ENCODE data around the gene XIRP1.
A peak's percentile ranks its signal among the peaks of the same experiment; 100 is the strongest.

Gene XIRP1

GRCh38 chr3:39153977-39154279 lies 38.5 kb downstream of the XIRP1 start:
- peak overlapping the region in 4 of 5 donors; percentile 49 to 58 (median 50) for H3K4me3 ChIP-seq (ENCODE audit: low read depth in 1 of 5, low read length in 5 of 5)
- H3K9ac ChIP-seq (ENCODE audit: low read length in 5 of 5), result peak overlapping the region in 2 of 5 donors; percentile 7 to 43
- no peaks in the 10 kb centered on the region for H3K27me3 ChIP-seq (ENCODE audit: control insufficient read depth in 5 of 5, insufficient read depth in 4 of 5, low read length in 5 of 5)
- no peaks in the 10 kb centered on the region for H3K9me3 ChIP-seq (ENCODE audit: control insufficient read depth in 5 of 5, low read length in 5 of 5)
- no peaks in the 10 kb centered on the region for H3K36me3 ChIP-seq (ENCODE audit: control insufficient read depth in 5 of 5, insufficient read depth in 5 of 5, low read length in 5 of 5)
- H3K4me1 ChIP-seq (ENCODE audit: control insufficient read depth in 5 of 5, insufficient read depth in 5 of 5, low read length in 5 of 5), result peaks cover 15 to 46% (median 40%) of the 10 kb centered on the region in 5 donors
- H3K27ac ChIP-seq (ENCODE audit: low read depth, low read length), result peak overlapping the region; percentile 80

GRCh38 chr3:39150803-39151631 lies 41.4 kb downstream of the XIRP1 start:
- Histone ChIP-seq H3K27me3 (ENCODE audit: control insufficient read depth in 5 of 5, insufficient read depth in 4 of 5, low read length in 5 of 5) (no peaks in the 10 kb centered on the region), H3K36me3 (ENCODE audit: control insufficient read depth in 5 of 5, insufficient read depth in 5 of 5, low read length in 5 of 5) (peaks cover 0 to 8% (median 7%) of the 10 kb centered on the region in 5 donors), H3K4me1 (ENCODE audit: control insufficient read depth in 5 of 5, insufficient read depth in 5 of 5, low read length in 5 of 5) (peaks cover 30 to 72% (median 69%) of the 10 kb centered on the region in 5 donors), H3K9me3 (ENCODE audit: control insufficient read depth in 5 of 5, low read length in 5 of 5) (no peaks in the 10 kb centered on the region), H3K27ac (ENCODE audit: low read depth, low read length) (peak overlapping the region; percentile 96), H3K4me3 (ENCODE audit: low read depth in 1 of 5, low read length in 5 of 5) (peak overlapping the region; percentile 68 to 99 (median 85)), H3K9ac (ENCODE audit: low read length in 5 of 5) (peak overlapping the region; percentile 80 to 100 (median 91))

GRCh38 chr3:39150148-39150802 lies 42.1 kb downstream of the XIRP1 start:
- Histone ChIP-seq H3K4me3 (ENCODE audit: low read depth in 1 of 5, low read length in 5 of 5) (peak overlapping the region; percentile 68 to 99 (median 85)), H3K4me1 (ENCODE audit: control insufficient read depth in 5 of 5, insufficient read depth in 5 of 5, low read length in 5 of 5) (peaks cover 30 to 76% (median 72%) of the 10 kb centered on the region in 5 donors), H3K36me3 (ENCODE audit: control insufficient read depth in 5 of 5, insufficient read depth in 5 of 5, low read length in 5 of 5) (peaks cover 6 to 15% (median 14%) of the 10 kb centered on the region in 5 donors), H3K9me3 (ENCODE audit: control insufficient read depth in 5 of 5, low read length in 5 of 5) (no peaks in the 10 kb centered on the region), H3K27ac (ENCODE audit: low read depth, low read length) (peak overlapping the region; percentile 96), H3K9ac (ENCODE audit: low read length in 5 of 5) (peak overlapping the region; percentile 31 to 100 (median 88)), H3K27me3 (ENCODE audit: control insufficient read depth in 5 of 5, insufficient read depth in 4 of 5, low read length in 5 of 5) (no peaks in the 10 kb centered on the region)

GRCh38 chr3:39149498-39150147 lies 42.8 kb downstream of the XIRP1 start:
- H3K4me3 ChIP-seq (ENCODE audit: low read depth in 1 of 5, low read length in 5 of 5), result peak overlapping the region in 4 of 5 donors; percentile 68 to 99 (median 88)
- H3K9me3 ChIP-seq (ENCODE audit: control insufficient read depth in 5 of 5, low read length in 5 of 5), result no peaks in the 10 kb centered on the region
- no peaks in the 10 kb centered on the region for H3K27me3 ChIP-seq (ENCODE audit: control insufficient read depth in 5 of 5, insufficient read depth in 4 of 5, low read length in 5 of 5)
- H3K4me1 ChIP-seq (ENCODE audit: control insufficient read depth in 5 of 5, insufficient read depth in 5 of 5, low read length in 5 of 5), result peaks cover 30 to 76% (median 72%) of the 10 kb centered on the region in 5 donors
- H3K27ac ChIP-seq (ENCODE audit: low read depth, low read length), result peak overlapping the region; percentile 96
- H3K9ac ChIP-seq (ENCODE audit: low read length in 5 of 5), result peak overlapping the region in 1 of 5 donors; percentile 6
- H3K36me3 ChIP-seq (ENCODE audit: control insufficient read depth in 5 of 5, insufficient read depth in 5 of 5, low read length in 5 of 5), result peaks cover 6 to 22% (median 21%) of the 10 kb centered on the region in 5 donors

- Histone ChIP-seq H3K27ac (ENCODE audit: low read depth, low read length) (peak overlapping the region; percentile 96), H3K9ac (ENCODE audit: low read length in 5 of 5) (no peak overlapping the region), H3K9me3 (ENCODE audit: control insufficient read depth in 5 of 5, low read length in 5 of 5) (no peaks in the 10 kb centered on the region), H3K36me3 (ENCODE audit: control insufficient read depth in 5 of 5, insufficient read depth in 5 of 5, low read length in 5 of 5) (peaks cover 6 to 27% (median 26%) of the 10 kb centered on the region in 5 donors), H3K4me3 (ENCODE audit: low read depth in 1 of 5, low read length in 5 of 5) (peak overlapping the region in 3 of 5 donors; percentile 43 to 58 (median 52)), H3K4me1 (ENCODE audit: control insufficient read depth in 5 of 5, insufficient read depth in 5 of 5, low read length in 5 of 5) (peaks cover 30 to 72% (median 68%) of the 10 kb centered on the region in 5 donors), H3K27me3 (ENCODE audit: control insufficient read depth in 5 of 5, insufficient read depth in 4 of 5, low read length in 5 of 5) (no peaks in the 10 kb centered on the region)
Observed at GRCh38 chr3:39149059-39149455, 43.3 kb downstream of the XIRP1 start.

GRCh38 chr3:39148435-39149058 lies 43.8 kb downstream of the XIRP1 start:
- peaks cover 6 to 32% (median 31%) of the 10 kb centered on the region in 5 donors for H3K36me3 ChIP-seq (ENCODE audit: control insufficient read depth in 5 of 5, insufficient read depth in 5 of 5, low read length in 5 of 5)
- no peaks in the 10 kb centered on the region for H3K27me3 ChIP-seq (ENCODE audit: control insufficient read depth in 5 of 5, insufficient read depth in 4 of 5, low read length in 5 of 5)
- H3K4me1 ChIP-seq (ENCODE audit: control insufficient read depth in 5 of 5, insufficient read depth in 5 of 5, low read length in 5 of 5), result peaks cover 30 to 73% (median 66%) of the 10 kb centered on the region in 5 donors
- H3K9me3 ChIP-seq (ENCODE audit: control insufficient read depth in 5 of 5, low read length in 5 of 5), result no peaks in the 10 kb centered on the region
- peak overlapping the region; percentile 96 for H3K27ac ChIP-seq (ENCODE audit: low read depth, low read length)
- peak overlapping the region; percentile 43 to 59 (median 56) for H3K4me3 ChIP-seq (ENCODE audit: low read depth in 1 of 5, low read length in 5 of 5)
- H3K9ac ChIP-seq (ENCODE audit: low read length in 5 of 5), result peak overlapping the region in 4 of 5 donors; percentile 35 to 81 (median 68)

GRCh38 chr3:39147711-39148434 lies 44.5 kb downstream of the XIRP1 start:
- no peaks in the 10 kb centered on the region for H3K27me3 ChIP-seq (ENCODE audit: control insufficient read depth in 5 of 5, insufficient read depth in 4 of 5, low read length in 5 of 5)
- H3K9me3 ChIP-seq (ENCODE audit: control insufficient read depth in 5 of 5, low read length in 5 of 5), result no peaks in the 10 kb centered on the region
- H3K4me1 ChIP-seq (ENCODE audit: control insufficient read depth in 5 of 5, insufficient read depth in 5 of 5, low read length in 5 of 5), result peaks cover 30 to 80% (median 72%) of the 10 kb centered on the region in 5 donors
- peaks cover 6 to 39% (median 38%) of the 10 kb centered on the region in 5 donors for H3K36me3 ChIP-seq (ENCODE audit: control insufficient read depth in 5 of 5, insufficient read depth in 5 of 5, low read length in 5 of 5)
- peak overlapping the region; percentile 96 for H3K27ac ChIP-seq (ENCODE audit: low read depth, low read length)
- H3K4me3 ChIP-seq (ENCODE audit: low read depth in 1 of 5, low read length in 5 of 5), result peak overlapping the region; percentile 43 to 59 (median 56)
- H3K9ac ChIP-seq (ENCODE audit: low read length in 5 of 5), result peak overlapping the region; percentile 35 to 81 (median 67)

- Histone ChIP-seq H3K4me3 (ENCODE audit: low read depth in 1 of 5, low read length in 5 of 5) (peak overlapping the region; percentile 43 to 59 (median 56)), H3K9me3 (ENCODE audit: control insufficient read depth in 5 of 5, low read length in 5 of 5) (no peaks in the 10 kb centered on the region)
Observed at GRCh38 chr3:39146611-39147591, 45.5 kb downstream of the XIRP1 start.

More at GRCh38 chr3:39146611-39147591, 45.5 kb downstream of the XIRP1 start:
- Histone ChIP-seq H3K36me3 (ENCODE audit: control insufficient read depth in 5 of 5, insufficient read depth in 5 of 5, low read length in 5 of 5) (peaks cover 6 to 49% (median 48%) of the 10 kb centered on the region in 5 donors), H3K27ac (ENCODE audit: low read depth, low read length) (peak overlapping the region; percentile 96), H3K27me3 (ENCODE audit: control insufficient read depth in 5 of 5, insufficient read depth in 4 of 5, low read length in 5 of 5) (no peaks in the 10 kb centered on the region), H3K9ac (ENCODE audit: low read length in 5 of 5) (peak overlapping the region in 4 of 5 donors; percentile 59 to 81 (median 68)), H3K4me1 (ENCODE audit: control insufficient read depth in 5 of 5, insufficient read depth in 5 of 5, low read length in 5 of 5) (peaks cover 28 to 84% (median 72%) of the 10 kb centered on the region in 5 donors)
